Globus pallidus (tissue), 1 donor: ENCODE measurements around the gene VASH1.

Experiments used
- DNase-seq: peaks from one replicate; pipeline ENCODE4 v3.0.0-alpha.2; 2015; ENCODE audit warnings: low spot score

The VASH1 gene

GRCh38 chr14:76784881-76785280, 23.6 kb downstream of the VASH1 start:
- peak; percentile 91 for DNase-seq

GRCh38 chr14:76786601-76787000, 25.3 kb downstream of the VASH1 start:
- no peak for DNase-seq

- no peak for DNase-seq
Measured at GRCh38 chr14:76792422-76792821, 31.2 kb downstream of the VASH1 start.

- no peak for DNase-seq
Measured at GRCh38 chr14:76793324-76793723, 32.1 kb downstream of the VASH1 start.

DNA sequence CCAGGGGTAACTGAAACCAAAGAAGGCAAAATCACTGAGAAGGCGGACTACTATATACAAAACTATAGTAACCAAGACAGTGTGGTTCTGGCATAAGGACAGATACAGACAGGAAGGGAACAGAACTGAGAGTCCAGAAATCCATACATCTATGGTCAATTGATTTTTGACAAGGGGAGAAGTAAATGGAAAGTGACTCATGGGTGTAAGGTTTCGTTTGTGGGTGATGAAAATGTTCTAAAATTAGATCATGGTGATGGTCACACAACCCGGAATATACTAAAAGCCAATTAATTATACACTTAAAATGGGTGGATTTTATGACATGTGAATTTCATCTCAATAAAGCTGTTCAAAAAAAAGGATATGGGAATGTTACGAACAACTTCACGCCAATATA, 32.7 kb downstream of the VASH1 start:
- DNase-seq = no peak

DNA sequence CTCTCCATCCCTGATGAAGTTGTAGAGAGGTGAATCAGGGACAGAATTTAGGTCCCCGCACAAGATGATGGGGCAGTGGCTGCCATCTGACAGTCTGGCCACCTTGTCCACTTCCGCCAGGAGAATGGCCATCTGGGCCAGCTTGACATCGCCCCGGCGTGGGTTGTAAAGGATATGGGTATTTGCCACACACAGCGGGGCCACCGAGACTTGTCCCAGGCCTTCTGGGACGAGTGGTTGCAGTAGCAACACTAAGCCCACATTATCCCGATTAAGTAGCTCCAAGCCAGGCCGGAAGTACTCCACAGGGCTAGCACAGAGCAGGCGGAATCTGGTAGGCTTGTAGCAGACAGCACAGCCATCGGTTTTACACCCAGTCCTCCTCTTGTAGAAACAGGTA, 45.2 kb downstream of the VASH1 start:
- no peak for DNase-seq

GRCh38 chr14:76808011-76808410, 46.7 kb downstream of the VASH1 start:
- no peak for DNase-seq

- no peak for DNase-seq
Measured at GRCh38 chr14:76808990-76809389, 47.7 kb downstream of the VASH1 start.

- no peak for DNase-seq
Measured at GRCh38 chr14:76810525-76810924, 49.3 kb downstream of the VASH1 start.

DNA sequence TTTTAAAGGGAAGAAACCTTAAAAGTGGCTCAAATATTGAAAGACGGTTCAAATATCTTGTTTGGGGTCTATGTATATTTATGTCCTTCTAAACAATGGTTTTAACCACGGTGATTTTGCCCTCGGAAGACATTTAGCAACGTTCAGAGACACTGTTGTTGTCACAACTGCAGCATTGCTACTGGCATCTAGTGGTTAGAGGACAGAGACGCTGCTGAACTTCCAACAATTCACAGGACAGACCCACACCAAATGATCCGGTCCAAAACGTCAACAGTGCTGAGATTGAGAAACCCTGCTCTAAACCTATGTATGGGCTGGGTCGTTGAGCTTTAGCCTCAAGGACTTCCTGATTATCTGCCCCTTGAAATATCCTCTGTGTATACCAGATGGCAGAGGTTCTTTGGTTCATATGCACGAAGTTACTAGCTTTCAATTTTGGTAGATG, 49.7 kb downstream of the VASH1 start:
- DNase-seq = peak; percentile 80

- DNase-seq = no peak
Measured at GRCh38 chr14:76811561-76811960, 50.3 kb downstream of the VASH1 start.

GRCh38 chr14:76812093-76812421, 50.8 kb downstream of the VASH1 start:
- peak; percentile 35 for DNase-seq

GRCh38 chr14:76812422-76813383, 51.4 kb downstream of the VASH1 start, which contains the start of gene ANGEL1:
ANGEL1 (minus strand) TSS chr14:76812882; CDS start chr14:76812827, 55 bp downstream.
- peak; percentile 90 for DNase-seq

- DNase-seq = no peak
Measured at GRCh38 chr14:76814726-76815645, 53.7 kb downstream of the VASH1 start.

DNA sequence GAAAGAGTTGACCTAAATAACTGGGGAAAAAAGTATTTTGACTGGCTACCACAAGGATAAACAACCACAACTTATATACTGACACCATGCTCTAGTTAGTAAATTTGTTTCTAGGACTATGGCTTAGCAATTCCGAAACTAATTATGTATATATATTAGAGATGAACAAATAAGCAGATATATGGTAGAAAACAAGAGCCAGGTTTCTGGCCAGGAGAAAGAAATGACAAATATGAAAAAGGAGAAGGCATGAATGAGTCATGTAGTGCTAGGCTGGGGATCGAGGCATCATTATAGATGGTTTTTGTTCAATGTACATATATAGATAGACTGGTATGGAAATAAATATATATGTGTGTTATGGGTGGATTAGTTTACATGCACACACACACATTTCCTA, 59.4 kb downstream of the VASH1 start:
- DNase-seq = no peak

GRCh38 chr14:76826122-76826521, 64.9 kb downstream of the VASH1 start, which contains the start of gene LRRC74A:
LRRC74A (plus strand) TSS chr14:76826408; CDS start chr14:76826698, 290 bp downstream.
- no peak for DNase-seq

DNA sequence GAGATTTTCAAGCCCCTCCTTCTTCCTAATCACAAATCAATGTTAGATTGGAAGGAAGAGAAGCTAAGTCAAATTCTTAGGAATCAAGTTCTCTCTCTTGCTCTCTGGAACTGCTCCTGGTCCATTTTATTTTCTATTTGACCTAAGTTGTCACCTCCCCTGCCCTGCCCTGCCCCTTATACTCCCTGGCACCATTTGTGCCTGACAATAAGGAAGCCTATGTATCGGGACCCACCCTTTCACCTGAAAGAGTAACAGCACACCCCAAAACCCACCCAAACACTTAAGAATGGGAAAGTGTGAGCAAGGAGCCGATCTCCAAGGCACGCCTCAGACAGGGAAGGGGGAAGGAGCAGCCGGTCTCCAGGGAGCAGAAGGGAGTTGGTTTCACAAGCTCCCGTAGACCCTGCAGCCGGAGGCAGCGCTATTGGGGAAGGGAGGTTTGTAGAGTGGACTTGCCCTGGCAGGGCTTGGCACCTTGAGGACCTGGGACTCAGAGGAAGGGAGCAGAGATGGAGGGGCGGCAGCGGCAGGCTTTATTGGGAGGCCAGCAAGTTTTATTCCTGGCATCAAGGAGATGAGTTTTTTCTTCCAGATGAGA, 66.5 kb downstream of the VASH1 start:
- DNase-seq = no peak

GRCh38 chr14:76828339-76829012, 67.2 kb downstream of the VASH1 start:
- DNase-seq = peak; percentile 38

- peak; percentile 61 for DNase-seq
Measured at GRCh38 chr14:76829013-76829365, 67.7 kb downstream of the VASH1 start.

- DNase-seq = peak; percentile 99
Measured at GRCh38 chr14:76829650-76830421, 68.6 kb downstream of the VASH1 start.

DNA sequence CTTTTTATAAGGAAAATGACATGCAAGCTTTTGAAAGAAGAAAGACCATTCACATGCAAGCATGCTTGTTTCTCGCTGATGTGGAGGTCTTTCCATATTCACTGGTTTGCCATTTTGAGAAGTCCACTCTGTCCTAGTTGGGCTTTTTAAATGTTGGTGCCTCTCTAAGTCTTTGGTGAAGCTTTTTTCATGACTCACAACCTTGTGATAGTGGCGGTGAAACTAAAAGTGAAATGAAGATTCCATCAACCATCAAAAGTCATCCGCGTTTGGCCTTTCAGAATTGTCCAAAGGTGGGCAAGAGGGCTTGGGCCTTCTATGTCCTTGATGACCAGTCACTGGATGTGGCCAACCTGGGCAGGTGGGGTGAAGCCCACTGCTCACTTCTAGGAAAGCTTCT, 69.3 kb downstream of the VASH1 start:
- no peak for DNase-seq
